ENCODE measurements around the gene DYNLL2. TPM values are rescaled to one million over a fixed set of nuclear protein-coding genes. Genes with fewer than 3 reads are reported as not detected.
"Not testable (repeated sequence)": the region's sequence is repeated elsewhere in the genome, so short reads cannot be mapped to it uniquely, and the experiment has no call there.

Gene DYNLL2
- polyA plus RNA-seq, 1 of the 3 experiments (the other 2 are of a cell fraction), result 27.0 TPM

GRCh38 chr17:58041161-58041560 lies 42.1 kb upstream of the DYNLL2 start (continued):
- TF ChIP-seq ZBTB33 (IDR thresholded peaks at IDR 0.05; ENCODE audit: borderline replicate concordance, low read depth), result no peak
- no peak for TF ChIP-seq NRF1 (IDR thresholded peaks at IDR 0.05; ENCODE audit: low read depth, low read length)
- TF ChIP-seq RXRA (IDR thresholded peaks at IDR 0.05; ENCODE audit: borderline replicate concordance, low read depth), result no peak

- no peak overlapping the region for H3K27ac ChIP-seq (ENCODE audit: low read depth in 2 of 2, low read length in 1 of 2)
- 46% methylated on average over 5 of the region's 5 CpGs for WGBS (ENCODE audit: low lambda C conversion rate)
- ChIA-PET CTCF (interaction anchor here (0.6 to 1.9 kb wide), 4 partner anchors 19 to 260 kb away, joined by 3 to 7 read pairs (median 4); no protein-coding TSS in a partner anchor), POLR2A (no interaction called here)
- DNase-seq, result no peak
- no peaks in the 10 kb centered on the region for H3K9me2 ChIP-seq
- H3K9me3 ChIP-seq, result no peaks in the 10 kb centered on the region
- no peaks in the 10 kb centered on the region for H3K79me2 ChIP-seq (ENCODE audit: insufficient read depth)
- H3K4me2 ChIP-seq, result no peak overlapping the region
- H3K27me3 ChIP-seq (ENCODE audit: insufficient read depth), result peaks cover 34% of the 10 kb centered on the region; the same call in 1 of the 2 replicates
- TF ChIP-seq FOXJ3 (CRISPR knock-in tag; IDR thresholded peaks at IDR 0.05) (no peak), USF1 (IDR thresholded peaks at IDR 0.05; ENCODE audit: borderline replicate concordance, low read depth) (no peak), GATA2 (CRISPR knock-in tag; IDR thresholded peaks at IDR 0.05) (no peak), RXRA (IDR thresholded peaks at IDR 0.05; ENCODE audit: borderline replicate concordance, low read depth) (no peak), TAF1 (IDR thresholded peaks at IDR 0.05; ENCODE audit: borderline replicate concordance, low read depth, low read length) (no peak), TCF12 (IDR thresholded peaks at IDR 0.05) (no peak), CHD2 (IDR thresholded peaks at IDR 0.05; ENCODE audit: low read length, partially characterized antibody) (no peak), TEAD4 (IDR thresholded peaks at IDR 0.05; ENCODE audit: borderline replicate concordance, insufficient read depth) (no peak), USF2 (IDR thresholded peaks at IDR 0.05; ENCODE audit: borderline replicate concordance, low read depth, low read length) (no peak), NRF1 (IDR thresholded peaks at IDR 0.05; ENCODE audit: low read depth, low read length) (no peak), JUND (IDR thresholded peaks at IDR 0.05) (no peak), ELF1 (IDR thresholded peaks at IDR 0.05) (no peak), GABPA (IDR thresholded peaks at IDR 0.05; ENCODE audit: low read depth) (no peak), CTCF (IDR thresholded peaks at IDR 0.05) (no peak), SMC3 (IDR thresholded peaks at IDR 0.05; ENCODE audit: low read depth, low read length) (no peak), POLR2AphosphoS5 (IDR thresholded peaks at IDR 0.05; ENCODE audit: low read depth, low read length) (no peak)
- H4K20me1 ChIP-seq (ENCODE audit: insufficient read depth), result no peaks in the 10 kb centered on the region
- H2AFZ ChIP-seq (ENCODE audit: low read depth), result no peak overlapping the region
- H3K4me3 ChIP-seq (ENCODE audit: low read depth in 2 of 2, low read length in 1 of 2), result no peak overlapping the region
- H3K4me1 ChIP-seq (ENCODE audit: control insufficient read depth in 1 of 2, insufficient read depth in 2 of 2, low read depth in 1 of 2, low read length in 1 of 2), result peaks cover 0 to 4% of the 10 kb centered on the region in 2 experiments; a peak in 1 of 4 replicates
- H3F3A ChIP-seq (replicated peaks; ENCODE audit: insufficient read depth), result no peaks in the 10 kb centered on the region
- no peak overlapping the region for H3K9ac ChIP-seq
- H3K36me3 ChIP-seq (replicated peaks in 1 of 2; ENCODE audit: control insufficient read depth in 1 of 2, insufficient read depth in 2 of 2, low read length in 1 of 2), result no peaks in the 10 kb centered on the region
Measured at GRCh38 chr17:58043221-58044181, 39.7 kb upstream of the DYNLL2 start.

- H3F3A ChIP-seq (replicated peaks; ENCODE audit: insufficient read depth); H3K4me2 ChIP-seq; H3K79me2 ChIP-seq (ENCODE audit: insufficient read depth); H3K9ac ChIP-seq; CTCF ChIA-PET; H4K20me1 ChIP-seq (ENCODE audit: insufficient read depth); DNase-seq; H3K36me3 ChIP-seq (replicated peaks in 1 of 2; ENCODE audit: control insufficient read depth in 1 of 2, insufficient read depth in 2 of 2, low read length in 1 of 2); H3K9me3 ChIP-seq; H3K4me3 ChIP-seq (ENCODE audit: low read depth in 2 of 2, low read length in 1 of 2); H3K9me2 ChIP-seq; H3K4me1 ChIP-seq (ENCODE audit: control insufficient read depth in 1 of 2, insufficient read depth in 2 of 2, low read depth in 1 of 2, low read length in 1 of 2); H2AFZ ChIP-seq (ENCODE audit: low read depth); POLR2A ChIA-PET; H3K27ac ChIP-seq (ENCODE audit: low read depth in 2 of 2, low read length in 1 of 2): not testable (repeated sequence)
- H3K27me3 ChIP-seq (ENCODE audit: insufficient read depth), result peaks cover 34% of the 10 kb centered on the region; the same call in 1 of the 2 replicates
- 42% methylated on average over 6 of the region's 6 CpGs for WGBS (ENCODE audit: low lambda C conversion rate)
Measured at GRCh38 chr17:58044256-58044655, 39.0 kb upstream of the DYNLL2 start.

All from SK-N-SH (cell line).